GM21526 (cell line): ENCODE measurements around the gene BIRC2.
"Not testable (repeated sequence)": the region's sequence is repeated elsewhere in the genome, so short reads cannot be mapped to it uniquely, and the experiment has no call there.

Experiments
- ATAC-seq: cut with Tn5 transposase; IDR thresholded peaks from one replicate; pipeline ENCODE4 v1.9.1; 2021; ENCODE audit warnings: moderate library complexity; ENCODE audit not compliant: unreplicated experiment, low FRiP score

The BIRC2 gene

DNA sequence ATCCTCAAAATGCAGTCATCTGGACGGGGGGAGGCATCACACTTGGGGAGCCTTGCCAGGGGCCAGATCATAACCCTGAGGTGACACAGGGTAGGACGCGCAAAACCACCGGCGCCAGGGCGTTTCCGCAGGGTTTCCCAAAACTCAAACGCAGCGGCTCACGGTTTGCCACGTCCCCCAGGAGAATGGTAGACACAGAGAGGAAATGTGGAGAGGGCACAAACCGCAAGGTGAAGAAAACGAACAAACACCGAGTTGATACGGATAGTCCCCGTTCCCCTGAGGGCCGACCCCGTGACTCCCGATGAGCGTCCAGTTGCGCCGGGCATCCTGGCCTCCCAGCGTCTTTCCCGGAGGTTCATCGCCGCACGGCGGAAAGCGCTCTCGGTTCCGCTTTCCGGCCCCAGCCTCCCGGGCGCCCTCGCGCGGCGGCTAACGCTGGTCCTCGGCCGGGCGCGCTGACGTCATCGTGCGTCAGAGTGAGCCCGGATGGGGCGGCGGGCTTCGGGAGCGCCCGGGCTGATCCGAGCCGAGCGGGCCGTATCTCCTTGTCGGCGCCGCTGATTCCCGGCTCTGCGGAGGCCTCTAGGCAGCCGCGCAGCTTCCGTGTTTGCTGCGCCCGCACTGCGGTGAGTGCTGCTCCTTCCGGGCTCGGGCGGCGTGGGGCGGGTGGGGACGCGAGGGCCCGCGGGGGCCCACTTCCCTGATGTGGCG lies at the start of gene BIRC2:
Gene BIRC2 (plus strand): TSS at position 467 of the 714 bp plus-strand sequence. CDS start 2,641 bp downstream, outside the sequence.
- ATAC-seq, result peak; percentile 94

DNA sequence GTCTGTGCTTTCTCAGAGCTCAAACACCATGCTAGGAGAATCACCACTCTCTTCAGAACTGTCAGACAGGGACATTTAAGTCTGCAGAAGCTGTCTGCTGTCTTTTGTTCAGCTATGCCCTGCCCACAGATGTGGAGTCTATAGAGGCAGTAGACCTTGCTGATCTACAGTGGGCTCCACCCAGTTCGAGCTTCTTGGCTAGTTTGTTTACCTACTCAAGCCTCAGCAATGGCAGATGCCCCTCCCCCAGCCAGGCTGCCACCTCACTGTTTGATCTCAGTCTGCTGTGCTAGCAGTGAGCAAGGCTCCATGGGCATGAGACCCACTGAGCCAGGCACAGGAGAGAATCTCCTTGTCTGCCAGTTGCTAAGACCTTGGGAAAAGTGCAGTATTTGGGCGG lies 46.2 kb upstream of the BIRC2 start:
- ATAC-seq, result not testable (repeated sequence)

DNA sequence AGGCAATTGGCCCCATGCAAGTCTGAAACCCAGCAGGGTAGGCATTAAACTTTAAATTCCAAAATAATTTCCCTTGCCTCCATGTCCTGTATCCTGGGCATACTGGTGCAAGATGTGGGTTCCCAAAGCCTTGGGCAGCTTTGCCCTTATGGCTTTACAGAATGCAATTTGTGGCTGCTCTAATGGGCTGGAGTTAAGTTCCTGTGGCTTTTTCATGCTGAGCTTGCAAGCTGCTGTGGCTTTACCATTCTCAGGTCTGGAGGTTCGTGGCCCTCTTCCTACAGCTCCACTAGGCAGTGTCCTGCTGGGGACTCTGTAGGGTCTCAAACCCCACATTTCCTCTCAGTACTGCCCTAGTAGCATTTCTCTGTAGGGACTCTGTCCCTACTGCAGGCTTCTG lies 44.8 kb upstream of the BIRC2 start:
- no peak for ATAC-seq

DNA sequence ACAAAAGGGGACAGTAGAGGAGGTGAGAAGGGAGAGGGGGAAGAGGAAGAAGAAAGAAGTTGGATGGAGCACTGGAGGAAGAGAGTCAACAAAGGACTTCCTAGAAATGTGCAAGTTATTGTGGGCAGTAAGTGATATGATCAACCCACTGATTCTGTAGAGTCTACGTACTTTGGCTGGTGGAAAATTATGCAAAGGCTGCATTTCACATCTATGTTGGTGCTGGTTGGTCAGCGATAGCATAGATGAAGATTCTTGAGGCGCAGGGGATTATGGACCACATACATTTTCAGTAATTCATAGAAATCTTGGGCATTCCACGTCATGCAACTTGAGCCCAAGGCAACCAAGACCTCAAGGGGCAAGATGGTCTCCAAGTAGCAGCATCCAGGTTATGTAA lies 42.3 kb upstream of the BIRC2 start:
- no peak for ATAC-seq

DNA sequence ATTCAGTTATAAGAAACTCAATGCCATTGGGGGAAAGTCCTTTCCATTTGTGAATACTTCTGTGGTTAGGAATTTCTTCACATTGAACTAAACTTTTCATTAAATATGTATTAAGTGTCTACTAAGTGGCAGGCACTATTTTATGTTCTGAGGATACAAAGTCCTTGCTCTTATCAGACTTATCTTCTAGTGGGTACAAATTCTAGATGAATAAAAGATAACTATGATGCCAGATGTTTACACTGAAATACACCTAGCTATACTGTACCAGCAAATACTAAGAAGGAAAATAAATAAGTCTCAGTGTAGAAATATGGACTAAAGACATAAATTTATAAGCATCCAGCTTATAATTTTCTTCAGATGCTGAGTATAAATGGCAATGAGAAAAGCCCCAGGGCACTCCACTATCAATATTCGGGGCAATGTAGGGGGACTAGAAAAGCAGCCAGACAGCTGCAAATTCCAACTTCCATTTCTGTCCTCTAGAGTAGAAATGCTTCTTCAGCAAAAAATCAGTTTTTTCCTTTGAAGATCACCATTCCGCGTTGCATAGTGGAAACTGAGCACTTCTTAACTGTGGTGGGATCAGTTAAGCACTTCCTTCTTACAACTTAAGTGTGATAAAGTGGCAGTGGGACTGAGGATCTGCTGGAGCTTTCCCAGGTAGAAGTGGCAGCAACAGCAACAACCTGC lies 41.5 kb upstream of the BIRC2 start:
- no peak for ATAC-seq

DNA sequence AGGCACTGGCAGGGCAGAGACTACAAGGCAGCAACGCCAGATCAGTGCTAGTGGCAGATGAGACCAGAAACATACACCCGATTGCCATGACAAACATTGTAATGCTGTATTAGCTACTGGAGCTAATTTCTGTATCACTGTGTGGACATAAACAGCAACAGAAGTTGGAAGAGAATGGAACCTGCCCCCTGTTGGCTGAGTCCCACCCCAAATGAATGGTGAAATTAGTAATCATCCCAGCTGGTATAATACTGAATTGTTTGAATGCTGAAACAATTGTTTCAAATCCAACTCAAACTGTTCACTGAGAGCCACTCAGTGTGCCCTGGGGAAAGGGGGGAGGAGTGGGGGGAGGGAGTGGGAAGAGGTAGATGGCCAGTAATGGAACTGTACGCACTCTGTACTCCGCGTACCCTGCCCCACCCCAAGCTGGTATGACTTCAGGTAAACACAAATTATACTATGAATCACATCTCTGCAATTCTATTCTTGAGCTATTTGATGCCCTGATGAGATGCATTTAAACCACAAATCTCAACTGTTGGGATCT lies 40.9 kb upstream of the BIRC2 start:
- ATAC-seq, result no peak

DNA sequence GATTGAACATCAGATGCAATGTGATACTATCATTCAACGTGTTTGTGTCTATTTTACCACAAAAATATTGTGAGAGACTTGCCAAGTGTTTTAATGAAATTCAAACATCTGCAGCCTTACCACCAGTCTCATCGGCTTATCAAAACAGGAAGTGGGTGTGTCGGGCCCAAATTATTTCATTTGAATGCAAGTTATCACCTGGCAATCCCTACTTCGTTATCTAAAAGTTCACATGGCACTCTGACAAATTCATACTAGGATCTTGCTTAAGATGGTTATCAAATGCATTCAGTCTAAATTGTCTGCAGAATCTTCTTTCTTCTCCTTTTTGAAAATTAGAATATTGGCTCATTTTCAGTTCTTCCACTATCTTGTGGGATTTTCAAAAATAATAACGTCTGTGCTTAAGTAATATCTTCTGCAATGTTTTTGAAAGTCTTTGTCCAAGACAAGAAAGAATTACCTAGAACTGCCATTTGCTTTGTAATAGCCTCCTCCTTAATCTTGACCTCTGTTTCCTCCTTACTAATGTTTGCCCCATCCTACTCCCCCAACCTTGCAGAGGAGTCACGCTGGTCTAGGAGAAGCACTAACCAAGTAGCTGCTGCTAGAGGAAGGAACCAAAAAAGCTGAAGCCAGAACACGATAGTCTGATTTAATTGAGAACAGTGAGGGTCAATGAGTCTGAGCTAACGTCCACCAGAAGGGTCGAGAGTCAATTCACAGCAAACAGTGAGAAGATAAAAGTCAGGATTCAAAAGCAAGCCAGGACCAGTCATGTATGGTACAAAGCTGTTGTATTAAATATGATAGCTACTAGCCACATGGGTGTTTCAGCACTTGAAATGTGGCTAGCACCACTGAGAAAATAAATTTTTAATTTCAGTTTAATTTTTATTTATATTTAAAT lies 39.9 kb upstream of the BIRC2 start:
- no peak for ATAC-seq

DNA sequence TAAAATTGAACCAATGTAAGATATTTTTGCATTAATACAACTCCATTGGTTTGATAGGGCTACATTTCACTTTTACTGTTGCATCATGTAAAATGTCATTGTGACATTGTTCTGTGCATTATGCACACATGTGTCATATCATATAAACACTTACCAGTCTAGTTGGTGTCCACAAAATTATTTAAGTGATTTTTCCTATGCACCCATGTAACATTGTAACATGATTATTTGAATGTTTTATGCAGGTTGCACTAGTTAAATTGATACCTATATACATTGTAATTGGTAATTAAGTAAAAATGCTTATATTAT lies 39.3 kb upstream of the BIRC2 start:
- ATAC-seq, result no peak

DNA sequence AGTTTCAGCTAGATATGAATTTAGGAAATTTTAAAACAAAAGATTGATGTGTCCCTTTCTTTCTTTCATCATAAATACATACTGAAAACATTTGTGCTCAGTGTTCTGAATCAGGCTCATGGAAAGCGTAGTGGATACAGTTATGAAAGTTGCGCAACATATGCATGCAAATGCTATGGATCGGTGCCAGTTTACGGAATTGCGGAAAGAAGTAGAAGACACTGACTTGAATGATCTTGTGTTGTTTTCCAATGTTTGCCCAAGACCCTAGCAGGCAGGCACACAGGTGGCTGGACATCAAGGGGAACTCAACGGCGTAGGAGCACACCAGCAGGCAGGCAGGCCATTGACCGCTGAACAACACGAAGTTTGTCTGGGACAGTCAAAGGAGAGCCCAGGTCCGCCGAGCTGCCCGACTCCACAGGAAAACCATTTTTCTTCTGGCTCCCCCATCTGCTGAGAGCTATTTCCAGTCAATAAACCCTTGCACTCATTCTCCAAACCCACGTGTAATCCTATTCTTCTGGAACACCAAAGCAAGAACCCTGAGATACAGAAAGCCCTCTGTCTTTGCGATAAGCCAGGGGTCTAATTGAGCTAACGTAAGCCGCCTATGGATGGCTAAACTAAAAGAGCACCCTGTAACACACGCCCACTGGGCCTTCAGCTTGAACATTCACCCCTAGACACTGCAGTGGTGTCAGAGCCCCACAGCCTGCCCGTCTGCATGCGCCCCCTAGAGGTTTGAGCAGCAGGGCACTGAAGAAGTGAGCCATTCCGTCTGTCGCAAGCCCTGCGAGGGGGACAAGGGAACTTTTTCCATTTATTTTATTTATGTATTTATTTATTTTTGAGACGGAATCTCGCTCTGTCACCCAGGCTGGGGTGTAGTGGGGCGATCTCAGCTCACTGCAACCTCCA lies 37.1 kb upstream of the BIRC2 start:
- ATAC-seq, result no peak

DNA sequence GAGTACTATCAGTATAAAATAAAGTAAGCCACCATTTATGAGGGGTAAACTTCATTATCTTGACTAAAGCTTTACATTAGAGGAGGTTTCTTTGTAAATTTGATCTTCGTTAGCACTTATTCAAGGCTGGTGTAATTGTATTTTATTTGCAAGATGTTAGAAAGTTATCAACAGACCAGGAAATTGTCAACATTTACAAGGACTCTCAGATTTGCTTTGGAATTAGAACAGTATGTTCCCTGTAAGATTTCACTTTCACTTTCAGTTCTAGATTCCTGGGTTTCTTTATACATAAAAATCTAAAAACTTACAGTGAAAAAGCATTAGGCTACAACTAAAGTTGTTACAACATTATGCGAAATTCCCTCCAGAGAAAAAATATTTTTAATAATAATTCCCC lies 34.3 kb upstream of the BIRC2 start:
- ATAC-seq, result no peak

DNA sequence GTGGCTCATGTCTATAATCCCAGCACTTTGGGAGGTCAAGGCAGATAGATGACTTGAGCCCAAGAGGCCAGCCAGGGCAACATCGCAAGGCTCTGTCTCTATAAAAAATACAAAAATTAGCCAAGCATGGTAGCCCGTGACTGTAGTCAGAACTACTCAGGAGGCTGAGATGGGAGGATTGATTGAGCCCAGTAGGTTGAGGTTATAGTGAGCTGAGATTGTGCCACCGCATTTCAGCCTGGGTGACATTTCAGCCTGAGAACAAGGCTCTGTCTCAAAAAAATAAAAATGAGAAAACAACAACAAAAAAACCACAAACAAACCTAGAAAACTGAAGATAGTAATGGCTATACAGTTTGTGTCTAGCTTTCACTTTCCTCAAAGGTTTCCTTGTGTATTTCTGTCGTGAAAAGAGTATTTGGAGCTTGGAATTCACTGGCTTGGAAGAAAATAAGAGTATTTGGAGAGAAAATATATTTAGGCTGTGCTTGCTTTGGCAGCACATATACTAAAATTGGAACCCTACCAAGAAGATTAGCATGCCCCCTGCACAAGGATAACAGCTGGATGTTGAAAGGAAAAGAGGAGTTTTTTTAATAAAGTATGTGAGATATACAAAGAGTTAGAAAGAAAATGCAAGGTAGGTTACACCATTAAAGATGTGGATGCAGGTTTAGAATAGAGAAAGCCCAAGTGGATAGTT lies 33.6 kb upstream of the BIRC2 start:
- no peak for ATAC-seq

DNA sequence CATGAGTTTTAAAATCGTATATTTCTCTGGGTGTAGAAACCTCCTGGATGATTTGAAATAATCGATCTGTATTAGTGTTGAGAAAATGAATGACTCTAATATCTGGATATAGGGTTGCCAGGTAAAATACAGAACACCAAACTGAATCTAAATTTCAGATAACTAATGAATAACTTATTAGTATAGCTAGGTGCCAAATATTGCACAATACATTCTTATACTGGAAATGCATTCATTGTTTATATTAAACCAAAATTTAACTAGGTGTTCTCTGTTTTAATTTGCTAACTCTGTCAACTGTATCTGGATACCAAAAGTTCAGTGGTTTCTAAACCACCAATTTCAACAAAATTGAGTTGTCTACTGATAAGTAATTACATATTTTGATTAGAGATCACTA lies 32.2 kb upstream of the BIRC2 start:
- no peak for ATAC-seq

DNA sequence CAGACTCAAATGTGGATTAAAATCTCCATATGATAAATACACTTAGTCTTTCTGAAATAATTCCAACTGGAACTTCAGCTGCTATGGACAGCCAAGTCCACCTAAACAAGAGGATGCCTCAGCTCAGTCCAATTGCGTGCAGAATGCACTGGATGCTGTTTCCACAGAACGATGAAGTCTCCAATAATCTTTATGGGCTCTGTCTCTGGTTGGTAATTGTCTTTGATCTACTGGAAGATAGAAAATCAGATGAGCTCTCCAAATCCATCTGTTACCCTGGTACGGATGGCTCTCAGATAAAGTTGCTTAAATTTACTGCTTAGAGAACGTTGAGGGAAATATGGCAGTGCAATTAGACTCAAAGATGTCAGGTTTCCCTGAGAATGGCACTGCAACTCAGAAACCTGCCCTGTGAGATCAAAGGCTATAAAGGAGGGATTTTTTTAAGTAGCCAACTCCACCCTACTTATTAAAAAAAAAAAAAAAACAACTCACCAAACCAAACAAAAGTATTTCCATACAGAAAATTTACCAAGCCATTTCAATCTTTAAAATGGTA lies 30.6 kb upstream of the BIRC2 start:
- no peak for ATAC-seq

DNA sequence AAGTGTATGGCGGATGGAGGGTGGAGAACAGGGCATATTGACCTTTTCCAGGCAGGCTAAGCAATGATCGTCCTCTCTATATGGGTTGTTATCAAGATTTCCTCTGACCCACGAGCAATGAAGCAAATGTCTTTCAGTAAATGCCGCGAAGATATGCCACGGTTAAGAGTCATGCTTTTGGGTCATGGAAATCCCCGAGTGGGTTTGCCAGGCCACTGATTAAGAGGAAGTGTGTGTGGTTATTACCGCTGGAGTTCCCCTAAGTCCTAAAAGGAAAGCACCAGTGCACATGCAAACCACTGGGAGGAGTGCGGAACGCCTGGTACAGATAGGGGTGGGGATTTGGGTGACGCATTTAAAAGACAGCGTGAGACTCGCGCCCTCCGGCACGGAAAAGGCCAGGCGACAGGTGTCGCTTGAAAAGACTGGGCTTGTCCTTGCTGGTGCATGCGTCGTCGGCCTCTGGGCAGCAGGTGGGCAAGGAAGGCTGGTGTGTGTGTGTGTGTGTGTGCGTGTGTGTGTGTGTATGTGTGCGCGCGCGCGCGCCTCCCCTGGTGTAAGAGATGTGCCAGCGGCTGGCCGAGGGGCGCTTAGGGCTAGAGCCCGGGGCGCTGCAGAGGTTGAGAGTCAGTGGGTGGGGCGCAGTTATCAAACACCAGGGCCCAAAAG lies 29.8 kb upstream of the BIRC2 start, which contains the start of gene BIRC3:
Gene BIRC3 (plus strand): TSS at position 386 of the 669 bp plus-strand sequence. CDS start 7,026 bp downstream, outside the sequence.
- peak; percentile 79 for ATAC-seq

DNA sequence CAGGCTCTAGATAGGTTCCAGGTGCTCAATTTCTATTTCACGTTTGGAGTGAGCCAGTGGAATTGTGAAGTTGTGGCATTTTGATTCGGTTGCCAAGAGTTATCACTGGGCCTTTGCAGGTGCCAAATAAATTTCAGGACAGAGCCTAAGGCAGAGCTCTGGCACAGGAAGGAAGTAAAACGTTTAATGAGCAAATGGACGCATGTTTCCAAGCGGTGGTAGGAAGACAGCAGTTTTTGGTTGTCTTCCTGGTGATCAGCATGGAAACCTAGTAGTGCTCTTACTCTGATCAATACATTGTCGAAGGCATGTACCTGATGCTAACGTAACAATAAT lies 29.3 kb upstream of the BIRC2 start:
- ATAC-seq, result no peak

DNA sequence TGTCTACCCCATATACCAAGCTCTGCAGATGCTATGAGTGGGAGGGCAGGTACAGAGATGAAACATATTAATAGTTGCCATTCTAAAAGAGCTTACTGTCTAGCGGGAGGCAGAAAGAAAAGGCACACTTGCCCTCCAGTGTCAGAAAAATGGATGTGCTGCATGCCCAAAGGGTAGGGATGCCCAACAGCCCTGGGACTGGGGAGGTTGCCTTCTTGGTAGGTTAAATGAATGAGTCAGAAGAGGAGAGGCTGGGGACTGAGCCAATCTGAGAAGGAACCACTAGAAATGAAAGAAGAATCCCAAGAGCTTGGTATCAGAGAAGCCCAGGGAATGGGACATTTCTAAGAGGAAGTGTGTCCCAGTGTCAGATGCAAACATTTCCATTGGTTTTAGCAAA lies 28.5 kb upstream of the BIRC2 start:
- no peak for ATAC-seq

DNA sequence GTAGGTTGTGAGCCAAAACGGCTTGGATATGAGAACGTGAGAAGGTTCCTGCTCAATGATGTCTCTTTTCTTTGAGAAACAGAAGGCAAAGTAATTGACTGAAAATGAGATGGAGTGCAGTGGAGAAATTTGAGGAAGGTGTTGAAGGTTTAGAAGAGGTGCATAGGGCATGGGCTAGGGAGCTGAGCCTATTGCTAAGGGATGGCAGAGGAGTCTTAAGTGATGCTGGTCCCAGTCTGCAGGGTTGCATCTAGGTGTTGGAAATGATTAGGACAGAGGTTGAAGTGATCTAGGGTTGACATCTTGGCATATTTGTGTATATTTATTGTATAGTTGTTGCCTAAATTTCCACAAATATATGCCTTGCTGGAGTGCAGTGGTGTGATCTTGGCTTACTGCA lies 27.5 kb upstream of the BIRC2 start:
- ATAC-seq, result no peak

DNA sequence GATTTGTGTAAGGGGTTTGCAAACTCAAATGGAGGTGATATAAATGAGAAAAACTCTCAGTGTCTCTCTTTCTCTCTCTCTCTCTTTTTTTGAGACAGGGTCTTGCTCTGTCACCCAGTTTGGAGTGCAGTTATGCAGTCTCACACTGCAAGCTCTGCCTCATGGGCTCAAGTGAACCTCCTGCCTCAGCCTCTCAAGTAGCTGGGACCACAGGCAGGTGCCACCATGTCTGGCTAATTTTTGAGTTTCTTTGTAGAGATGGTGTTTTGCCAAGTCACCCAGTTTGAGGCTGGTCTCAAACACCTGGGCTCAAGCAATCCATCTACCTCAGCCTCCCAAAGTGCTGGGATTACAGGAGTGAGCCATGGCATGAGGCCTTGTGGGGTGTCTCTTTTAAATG lies 26.8 kb upstream of the BIRC2 start:
- ATAC-seq, result no peak

DNA sequence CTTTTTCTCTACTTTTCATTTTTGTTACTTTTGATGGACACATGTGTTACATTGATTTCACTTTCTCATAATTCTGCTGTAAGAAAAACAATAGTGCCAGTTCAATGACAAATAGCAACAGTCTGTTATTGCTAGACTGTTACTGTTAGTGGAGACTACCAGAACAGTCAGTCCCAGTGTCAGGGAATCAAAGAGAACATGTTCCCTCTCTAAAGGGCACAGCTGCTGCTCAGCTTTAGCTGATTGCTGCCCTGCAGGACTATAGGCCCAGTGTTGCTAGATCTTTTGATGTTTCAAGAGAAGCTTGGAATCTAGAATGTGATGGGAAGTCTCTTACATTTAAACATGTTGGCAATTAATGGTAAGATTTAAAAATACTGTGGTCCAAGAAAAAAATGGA lies 26.3 kb upstream of the BIRC2 start:
- ATAC-seq, result no peak
